GM19099 (cell line): Measurements from ENCODE around the gene OR4C11.

Experiments used
- POLR2A ChIP-seq: IDR thresholded peaks from 3 replicates; pipeline ENCODE4 v1.6.1; 2011; ENCODE audit warnings: low read depth; ENCODE audit not compliant: insufficient read length; ENCODE audit errors: extremely low read depth

Gene OR4C11, protein sequence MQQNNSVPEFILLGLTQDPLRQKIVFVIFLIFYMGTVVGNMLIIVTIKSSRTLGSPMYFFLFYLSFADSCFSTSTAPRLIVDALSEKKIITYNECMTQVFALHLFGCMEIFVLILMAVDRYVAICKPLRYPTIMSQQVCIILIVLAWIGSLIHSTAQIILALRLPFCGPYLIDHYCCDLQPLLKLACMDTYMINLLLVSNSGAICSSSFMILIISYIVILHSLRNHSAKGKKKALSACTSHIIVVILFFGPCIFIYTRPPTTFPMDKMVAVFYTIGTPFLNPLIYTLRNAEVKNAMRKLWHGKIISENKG

DNA sequence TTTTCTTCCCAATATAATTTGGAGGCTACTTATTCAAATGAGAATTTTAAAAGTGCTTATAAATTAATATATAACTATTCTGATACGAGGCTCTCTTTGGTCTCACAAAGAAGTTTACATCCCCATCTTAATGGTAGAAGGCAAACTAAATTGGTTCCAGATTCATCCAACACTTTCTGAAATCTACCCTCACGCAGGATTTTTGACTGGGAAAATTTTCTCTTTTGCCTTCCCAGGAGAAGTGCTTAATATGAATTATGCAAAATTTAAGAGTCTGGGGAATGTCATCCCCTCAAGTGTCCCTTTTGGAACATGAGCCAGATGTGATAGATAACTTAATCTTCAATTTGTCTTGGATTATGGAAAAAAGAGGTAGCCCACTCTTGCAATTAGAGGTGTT is at the start of gene OR4C11:
OR4C11 (minus strand) TSS at position 101 of the 400 bp plus-strand sequence. CDS start 3,272 bp downstream, outside the sequence.
- TF ChIP-seq POLR2A: no peak

DNA sequence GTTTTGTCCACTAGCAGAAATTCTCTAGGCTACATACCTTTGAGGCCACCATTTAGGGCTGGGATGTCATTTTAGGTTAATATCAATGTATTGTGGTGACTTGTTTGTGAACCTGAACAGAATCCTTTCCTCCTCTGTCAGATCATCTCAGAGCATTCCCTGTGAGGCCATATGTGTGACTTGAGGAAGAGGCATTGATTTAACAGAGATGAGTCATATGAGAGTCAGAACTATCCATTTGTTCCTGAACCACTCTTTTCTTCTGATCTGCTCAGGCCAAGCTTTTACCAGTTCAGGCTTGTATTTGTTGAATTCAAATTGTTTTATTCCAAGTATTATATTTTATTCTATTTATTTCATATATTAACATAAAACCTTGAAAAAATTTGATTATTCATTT is 47.7 kb upstream of the OR4C11 start:
- TF ChIP-seq POLR2A: no peak

DNA sequence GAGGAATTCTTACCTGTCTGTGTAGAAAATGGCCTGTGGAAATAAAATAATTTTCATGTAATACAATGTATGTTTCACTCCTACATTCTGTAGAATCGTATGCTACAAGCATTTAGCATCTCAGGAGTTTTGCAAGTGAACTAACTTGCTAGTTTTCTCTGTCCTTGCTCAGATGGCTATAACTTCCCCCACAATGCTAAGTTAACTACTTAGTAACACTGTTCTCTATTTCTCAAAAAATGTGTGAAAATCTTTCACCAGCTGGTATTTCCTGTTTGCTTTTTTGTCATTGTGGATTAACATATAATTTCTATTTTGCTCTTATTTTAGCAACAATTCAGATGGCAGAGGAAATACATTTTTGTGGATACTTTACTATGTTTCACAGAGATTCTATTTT is 45.1 kb upstream of the OR4C11 start:
- TF ChIP-seq POLR2A: no peak

DNA sequence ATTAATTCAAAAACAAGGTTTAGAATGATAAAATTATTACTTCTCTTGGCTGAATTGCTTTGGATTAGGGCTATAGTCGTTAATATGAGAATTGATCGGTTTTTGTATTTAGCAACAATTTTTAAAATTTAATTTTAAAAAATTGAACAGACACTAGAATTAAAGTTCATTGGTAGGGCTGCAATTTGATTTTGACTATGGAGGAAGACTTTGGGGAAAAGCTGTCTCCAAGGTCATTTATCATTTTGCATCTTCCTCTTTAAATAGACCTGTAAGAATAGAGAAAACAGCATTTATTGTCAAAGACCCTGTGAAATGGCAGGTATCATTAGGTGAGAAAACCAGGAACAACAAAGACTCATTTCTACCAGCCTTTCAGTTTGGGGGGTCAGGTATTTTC is 40.6 kb upstream of the OR4C11 start, which contains the start of gene OR4S2:
OR4S2 (plus strand) TSS at position 301 of the 400 bp plus-strand sequence. CDS start 2,577 bp downstream, outside the sequence.
- no peak for TF ChIP-seq POLR2A

DNA sequence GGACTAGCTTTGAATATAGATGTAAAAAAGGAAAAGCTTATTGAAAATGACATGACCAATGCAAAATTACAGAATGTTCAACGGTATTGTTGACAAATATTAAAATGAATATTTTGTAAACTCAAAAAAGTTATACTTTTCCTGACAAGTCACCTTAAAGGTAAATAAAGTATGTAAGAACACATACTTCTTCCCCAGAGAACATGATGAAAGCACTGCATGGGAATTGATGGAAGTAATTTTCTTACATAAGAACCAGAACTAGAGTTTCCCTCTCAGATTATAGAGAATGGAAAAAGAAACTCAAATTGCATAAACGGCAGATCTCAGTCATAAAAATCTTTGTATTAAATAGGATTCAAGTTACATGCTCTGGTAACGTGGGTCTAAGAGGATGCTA is 27.4 kb upstream of the OR4C11 start, which contains the start of gene OR4P4:
OR4P4 (plus strand) TSS at position 301 of the 400 bp plus-strand sequence.
- TF ChIP-seq POLR2A: no peak

DNA sequence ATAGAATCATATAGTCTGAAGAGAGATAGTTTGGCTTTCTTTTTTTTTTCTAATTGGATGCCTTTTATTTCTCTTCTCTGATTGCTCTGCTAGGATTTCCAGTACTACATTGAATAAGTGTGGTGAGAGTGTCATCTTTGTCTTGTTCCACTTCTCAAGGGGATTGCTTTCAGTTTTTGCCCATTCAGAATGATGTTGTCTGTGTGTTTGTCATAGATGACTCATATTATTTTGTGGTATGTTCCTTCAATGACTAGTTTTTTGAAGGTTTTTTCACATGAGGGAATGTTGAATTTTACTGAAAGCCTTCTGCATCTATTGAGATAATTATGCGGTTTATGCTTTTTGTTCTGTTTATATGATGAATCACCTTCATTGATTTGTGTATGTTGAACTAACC is 17.1 kb upstream of the OR4C11 start:
- TF ChIP-seq POLR2A: no peak

DNA sequence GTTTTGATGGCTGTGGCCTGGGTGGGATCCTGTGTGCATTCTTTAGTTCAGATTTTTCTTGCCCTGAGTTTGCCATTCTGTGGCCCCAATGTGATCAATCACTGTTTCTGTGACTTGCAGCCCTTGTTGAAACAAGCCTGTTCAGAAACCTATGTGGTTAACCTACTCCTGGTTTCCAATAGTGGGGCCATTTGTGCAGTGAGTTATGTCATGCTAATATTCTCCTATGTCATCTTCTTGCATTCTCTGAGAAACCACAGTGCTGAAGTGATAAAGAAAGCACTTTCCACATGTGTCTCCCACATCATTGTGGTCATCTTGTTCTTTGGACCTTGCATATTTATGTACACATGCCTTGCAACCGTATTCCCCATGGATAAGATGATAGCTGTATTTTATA is 34.9 kb downstream of the OR4C11 start:
- no peak for TF ChIP-seq POLR2A

DNA sequence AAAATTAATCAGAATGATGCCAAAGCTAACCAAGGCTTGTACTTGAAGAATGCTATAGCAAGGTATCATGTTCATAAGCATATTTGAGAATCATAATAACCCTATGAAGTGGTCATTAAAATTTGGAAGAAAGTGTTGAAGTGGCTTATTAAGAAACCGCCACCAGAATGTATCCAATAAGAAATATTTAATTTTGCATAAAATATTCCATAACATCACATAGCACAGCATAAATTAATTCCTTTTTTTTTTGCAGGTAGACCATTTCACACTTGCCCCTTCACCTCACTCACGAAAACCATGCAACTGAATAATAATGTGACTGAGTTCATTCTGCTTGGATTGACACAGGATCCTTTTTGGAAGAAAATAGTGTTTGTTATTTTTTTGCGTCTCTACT is 35.6 kb downstream of the OR4C11 start, which contains the start of gene OR4C16:
OR4C16 (plus strand) TSS at position 301 of the 400 bp plus-strand sequence; CDS start at position 301, 0 bp downstream.
- TF ChIP-seq POLR2A: no peak

DNA sequence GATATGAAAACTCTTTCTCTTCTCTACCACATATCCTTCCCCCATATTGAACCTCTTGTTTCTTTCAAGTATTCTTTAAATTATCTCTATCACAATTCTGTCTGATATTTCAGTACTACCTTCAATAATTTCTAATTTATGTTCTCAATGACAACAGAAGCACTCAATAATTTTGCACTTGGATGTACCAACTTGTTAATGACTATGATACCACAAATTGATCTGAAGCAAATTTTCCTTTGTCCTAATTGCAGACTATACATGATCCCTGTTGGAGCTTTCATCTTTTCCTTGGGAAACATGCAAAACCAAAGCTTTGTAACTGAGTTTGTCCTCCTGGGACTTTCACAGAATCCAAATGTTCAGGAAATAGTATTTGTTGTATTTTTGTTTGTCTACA is 53.3 kb downstream of the OR4C11 start, which contains the start of gene OR4C15:
OR4C15 (plus strand) TSS at position 301 of the 400 bp plus-strand sequence; CDS start at position 301, 0 bp downstream.
- TF ChIP-seq POLR2A: no peak
